Fibroblast of upper back skin (primary cell): Measurements from ENCODE around the gene LSP1.
A peak's percentile ranks its signal among the peaks of the same experiment; 100 is the strongest.

ENCODE experiments used
- DNase-seq: peaks from one replicate; pipeline ENCODE4 v3.0.0-alpha.2; 2013

Gene LSP1

DNA sequence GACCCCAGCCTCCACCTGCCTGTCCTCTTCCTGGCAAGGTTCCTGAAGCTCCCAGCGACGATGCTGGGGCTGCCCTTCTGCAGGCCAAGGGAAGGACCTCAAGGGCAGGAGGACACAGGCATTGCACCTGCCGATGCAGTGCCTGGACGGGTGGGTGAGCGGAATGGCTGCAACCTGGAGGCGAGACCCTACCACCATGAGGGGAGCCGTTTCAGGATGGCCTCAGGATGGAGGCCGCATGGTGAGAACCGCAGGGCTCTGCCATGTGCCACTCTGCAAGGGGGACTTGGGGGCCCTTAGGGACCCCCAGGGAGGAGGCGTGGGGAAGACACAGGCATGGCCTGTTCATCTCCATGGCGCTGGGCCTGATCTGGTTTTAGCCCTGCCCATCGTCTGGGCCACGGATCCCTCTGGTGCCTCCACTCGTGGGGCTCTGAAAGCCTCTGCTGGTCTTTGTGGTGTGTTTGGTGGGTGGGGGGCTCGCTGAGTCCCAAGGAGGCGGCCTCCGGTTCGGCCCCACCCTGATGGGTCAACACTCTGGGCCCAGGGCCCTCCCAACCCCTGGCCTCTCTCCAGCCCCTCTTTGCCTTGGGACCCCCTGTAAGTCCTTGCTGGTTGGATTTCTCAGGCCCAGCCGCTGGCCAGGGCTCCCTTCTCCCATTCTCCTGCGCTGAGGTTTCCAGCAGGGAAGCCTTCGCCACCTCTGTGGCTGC, 1.3 kb upstream of the LSP1 start:
- no peak for DNase-seq

DNA sequence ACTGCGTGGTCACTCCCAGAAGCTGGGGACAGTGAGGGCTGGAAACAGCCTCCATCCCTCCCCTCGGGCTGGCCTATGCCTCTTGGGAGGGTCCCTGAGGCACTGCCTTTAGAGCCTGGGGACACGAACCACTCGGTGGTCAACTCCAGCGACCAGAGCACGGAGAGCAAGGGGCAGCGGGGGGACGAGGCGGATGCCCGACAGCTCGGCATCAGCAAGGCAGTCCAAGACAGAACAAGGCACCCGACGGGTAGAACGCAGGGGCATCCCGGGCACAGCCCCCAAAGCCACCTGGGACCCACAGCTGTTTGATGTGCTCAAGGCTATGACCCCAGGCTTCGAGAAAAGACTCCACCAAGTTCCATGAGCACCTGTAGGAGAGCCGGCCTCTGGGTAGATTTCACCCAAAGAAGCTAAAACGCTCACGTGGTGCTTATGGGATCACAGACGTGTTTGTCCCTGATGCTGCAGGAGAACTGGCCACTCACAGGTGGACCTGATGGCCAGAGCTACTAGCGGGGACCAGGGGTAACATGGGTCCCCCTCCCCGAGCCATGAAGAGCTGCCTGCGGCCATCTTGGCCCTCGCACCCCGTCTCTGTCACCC, 510 bp upstream of the LSP1 start:
- no peak for DNase-seq

DNA sequence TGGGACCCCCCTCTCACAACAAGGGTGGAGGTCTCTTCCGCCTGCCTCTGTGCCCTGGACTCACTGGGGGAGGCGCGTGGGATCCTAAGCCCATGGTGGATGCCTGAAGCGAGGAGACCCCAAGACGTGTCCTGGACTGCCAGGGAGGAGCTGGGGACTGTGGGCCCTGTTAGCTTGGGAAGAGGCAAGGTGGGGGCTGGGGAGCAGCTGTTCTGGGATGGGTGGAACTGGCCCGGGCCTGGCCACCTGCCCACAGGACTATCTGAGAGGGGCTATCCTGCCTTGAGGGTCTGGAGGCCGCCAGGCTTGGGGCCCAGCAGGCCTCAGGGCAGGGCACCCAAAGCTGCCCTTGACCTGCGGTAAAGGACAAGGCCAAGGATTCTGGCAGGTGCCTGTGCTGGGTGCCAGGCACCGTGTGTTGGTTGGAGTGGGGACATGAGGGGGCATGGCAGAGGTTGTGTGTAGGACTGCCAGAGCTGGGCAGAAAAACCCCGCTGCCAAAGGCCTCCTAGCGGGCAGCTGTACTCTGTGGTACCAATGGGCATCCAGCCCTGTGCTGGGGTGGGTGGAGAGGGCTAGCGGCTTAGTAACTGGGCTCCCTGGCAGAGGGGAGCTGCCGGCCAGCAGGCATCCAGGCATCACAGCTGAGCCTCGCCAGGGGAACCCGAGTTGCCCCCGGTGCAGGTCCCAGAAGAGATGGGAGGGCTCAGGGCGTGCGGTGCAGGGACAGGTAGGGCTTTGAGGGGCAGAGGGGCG, 670 bp downstream of the LSP1 start:
- DNase-seq: no peak

DNA sequence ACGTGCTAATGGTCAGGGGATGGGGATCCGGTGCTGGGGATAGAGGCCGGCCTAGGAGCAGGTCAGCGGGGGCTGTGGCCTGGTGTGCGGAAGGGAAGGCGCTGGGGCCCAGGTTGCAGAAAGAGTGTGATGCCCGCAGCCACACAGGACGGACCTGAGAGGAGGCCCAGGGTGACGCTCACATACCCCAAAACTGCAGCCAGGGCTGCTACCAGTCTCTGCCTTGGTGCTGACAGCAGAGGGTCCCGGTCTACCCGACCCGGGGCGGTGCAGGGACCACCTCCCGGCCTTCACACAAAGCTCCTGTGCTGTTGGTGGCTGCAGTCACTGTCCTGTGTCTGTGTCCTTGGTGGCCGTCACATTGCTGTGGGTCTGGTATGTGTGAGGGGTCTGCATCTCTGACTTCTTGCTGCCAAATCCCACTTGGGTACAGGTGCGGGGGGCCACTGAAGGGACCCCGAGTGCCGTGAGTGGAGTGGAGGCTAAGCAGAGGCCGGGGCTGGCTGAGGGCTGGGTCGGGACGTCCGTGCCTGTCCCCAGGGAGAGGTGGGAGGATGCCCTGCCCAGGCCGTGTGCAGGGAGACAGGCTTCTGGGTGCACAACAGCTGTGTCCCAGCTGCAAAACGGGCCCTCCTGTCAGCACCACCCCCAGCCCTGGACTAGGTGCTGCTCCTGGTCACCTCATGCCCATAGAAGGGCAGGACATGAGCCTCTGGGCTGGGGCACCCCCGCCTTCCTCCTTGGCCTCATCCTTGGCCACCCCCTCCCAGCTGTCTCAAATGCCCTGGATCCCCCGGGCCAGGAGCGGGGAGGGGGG, 1.5 kb downstream of the LSP1 start:
- no peak for DNase-seq

DNA sequence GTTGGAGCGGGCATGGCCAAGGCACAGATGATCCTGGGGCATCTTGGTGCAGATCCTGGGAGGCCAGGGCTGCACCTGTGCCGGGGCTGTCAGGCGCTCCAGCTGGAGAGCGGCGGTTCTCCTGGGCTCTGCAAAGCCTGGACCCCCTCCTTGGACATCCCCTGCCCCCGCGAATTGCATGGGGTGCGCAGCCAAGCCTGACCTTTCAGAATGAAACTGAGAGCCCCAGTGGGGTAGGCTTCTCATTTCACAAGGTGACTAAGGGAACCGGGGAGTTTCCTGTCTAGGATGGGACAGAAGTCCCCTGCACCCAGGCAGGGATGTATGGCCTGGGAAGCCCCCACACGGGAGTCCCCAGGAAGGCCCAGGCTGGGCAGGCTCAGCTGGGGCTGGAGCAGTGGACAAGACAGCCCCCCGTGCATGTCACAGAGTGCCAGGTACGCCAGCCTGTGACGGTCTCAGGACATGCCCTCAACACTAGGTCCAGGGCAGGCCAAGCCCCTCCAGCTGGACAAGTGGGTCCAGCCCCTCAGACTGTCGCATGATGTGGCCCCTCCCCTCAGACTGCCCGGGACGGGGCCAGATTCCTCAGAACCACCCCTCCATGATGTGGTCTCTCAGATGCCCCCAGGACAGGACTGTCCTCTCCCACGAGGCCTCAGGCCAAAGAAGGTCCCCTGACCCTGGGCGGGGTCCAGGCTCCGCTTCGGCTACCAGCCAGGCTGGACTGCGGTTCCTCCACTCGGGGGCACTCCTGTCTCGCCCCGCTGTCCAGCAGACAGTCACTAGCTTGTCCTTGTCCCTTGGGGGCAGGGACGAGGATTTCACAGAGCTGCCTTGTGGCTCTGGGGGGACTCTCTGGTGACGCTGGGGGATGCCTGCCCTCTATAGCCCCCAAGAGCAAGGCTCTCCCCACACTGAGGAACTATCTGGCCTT, 2.3 kb downstream of the LSP1 start:
- DNase-seq: no peak

DNA sequence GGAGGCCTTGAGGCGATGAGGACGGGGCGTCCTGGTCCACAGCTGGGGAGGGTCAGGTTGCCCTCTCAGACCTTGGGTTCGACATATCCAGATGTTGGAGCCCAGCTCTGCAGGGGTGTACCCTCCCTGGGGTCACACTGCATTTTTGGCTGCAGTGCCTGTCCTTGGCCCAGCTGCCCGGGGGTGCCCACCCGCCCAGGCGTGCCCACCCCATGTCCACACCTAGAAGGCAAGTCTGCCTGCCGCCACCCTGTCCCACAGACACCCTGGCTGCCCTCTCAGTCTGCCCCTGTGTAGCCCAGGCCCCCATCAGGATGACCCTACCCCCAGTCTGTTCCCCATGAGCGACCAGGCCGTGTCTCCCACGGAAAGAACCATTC, 3.0 kb downstream of the LSP1 start:
- no peak for DNase-seq

DNA sequence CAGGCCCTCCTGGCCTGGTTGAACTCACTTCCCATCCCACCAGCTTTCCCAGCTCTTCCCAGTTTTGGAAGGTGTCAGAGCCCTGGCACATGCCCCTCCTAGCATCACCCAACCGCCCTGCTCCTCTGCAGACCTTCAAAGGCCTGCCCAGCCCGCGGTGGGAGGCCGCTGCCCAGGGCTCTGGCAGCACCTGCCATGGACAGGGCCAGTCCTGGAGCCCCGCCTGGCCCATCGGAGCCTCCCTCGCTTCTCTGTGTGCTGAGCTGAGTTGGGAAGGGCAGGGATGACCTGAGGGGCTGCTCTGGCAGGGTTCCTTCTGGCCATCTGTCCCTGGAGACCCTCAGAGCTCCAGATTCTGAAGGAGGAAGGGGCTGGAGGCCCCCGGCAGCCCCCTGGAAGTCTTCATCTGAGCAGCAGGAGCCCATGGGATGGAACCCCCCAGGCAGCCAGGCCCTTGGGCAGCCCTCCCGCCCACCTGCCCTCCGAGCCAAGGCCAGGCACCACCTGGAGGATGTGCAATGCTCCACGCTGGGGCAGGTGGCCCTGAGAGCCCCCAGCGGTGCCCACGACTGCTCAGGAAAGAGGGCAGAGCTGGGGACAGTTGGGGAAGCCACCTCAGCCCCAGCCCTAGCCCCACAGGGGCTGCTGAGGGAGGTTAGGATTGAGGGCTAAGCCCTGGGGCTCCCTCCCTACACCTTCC, 3.6 kb downstream of the LSP1 start:
- no peak for DNase-seq

DNA sequence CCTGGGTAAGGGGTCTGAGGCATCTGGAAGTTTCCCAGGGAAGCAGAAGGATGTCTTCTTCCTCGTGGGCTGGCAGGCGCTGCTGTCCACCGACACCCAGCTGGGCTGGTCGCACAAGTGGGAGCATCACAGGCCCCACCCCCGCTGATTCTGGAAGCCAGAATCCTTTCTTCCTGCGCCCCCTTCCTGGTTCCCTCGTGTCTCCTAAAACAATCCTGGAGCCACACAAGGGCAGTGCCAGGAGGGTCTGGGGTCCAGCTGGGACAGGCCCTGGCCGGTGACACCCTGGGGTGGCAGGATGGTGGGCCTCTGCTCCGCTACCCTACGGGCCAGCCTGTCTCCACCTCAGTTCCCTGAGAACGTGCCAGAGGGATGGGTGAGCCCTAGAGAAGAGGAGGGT, 4.2 kb downstream of the LSP1 start:
- no peak for DNase-seq

DNA sequence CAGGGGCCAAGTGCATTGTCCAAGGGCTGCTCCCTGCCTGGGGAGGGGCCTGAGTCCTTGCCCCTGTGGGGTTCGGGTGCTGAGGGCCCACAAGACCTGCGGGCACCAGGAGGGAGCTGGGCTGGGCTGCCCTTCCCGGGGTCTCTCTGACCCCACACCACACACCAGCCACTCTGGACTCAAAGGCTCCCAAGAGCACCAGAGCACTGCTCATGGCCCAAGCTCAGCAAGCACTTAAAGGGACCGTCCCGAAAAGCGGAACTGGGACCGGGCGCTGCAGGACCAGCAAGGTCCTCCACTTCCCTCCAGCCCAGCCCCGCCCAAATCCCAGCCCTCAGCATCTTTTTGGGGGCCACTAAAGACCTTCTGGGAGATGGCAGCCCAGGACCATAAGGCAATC, 5.3 kb downstream of the LSP1 start:
- DNase-seq: no peak

DNA sequence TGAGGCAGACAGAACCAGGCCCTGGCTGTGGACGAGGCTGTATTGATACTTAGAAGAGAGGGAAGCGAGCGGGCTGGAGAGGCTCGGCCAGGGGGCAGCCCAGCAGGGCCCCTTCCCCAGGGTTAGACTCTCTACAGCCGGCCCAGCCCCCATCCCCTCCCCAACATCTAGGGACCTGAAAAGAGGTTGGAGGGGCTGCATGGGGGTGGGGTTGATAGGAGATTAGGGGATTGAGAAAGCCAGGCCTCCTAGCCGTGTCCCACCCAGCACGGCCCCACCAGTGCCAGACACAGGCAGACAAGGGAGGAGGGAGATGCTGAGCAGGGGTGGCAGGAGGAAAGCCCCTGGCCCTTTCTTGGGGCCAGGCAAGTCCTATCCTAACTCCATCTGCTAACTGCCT, 5.7 kb downstream of the LSP1 start:
- no peak for DNase-seq

DNA sequence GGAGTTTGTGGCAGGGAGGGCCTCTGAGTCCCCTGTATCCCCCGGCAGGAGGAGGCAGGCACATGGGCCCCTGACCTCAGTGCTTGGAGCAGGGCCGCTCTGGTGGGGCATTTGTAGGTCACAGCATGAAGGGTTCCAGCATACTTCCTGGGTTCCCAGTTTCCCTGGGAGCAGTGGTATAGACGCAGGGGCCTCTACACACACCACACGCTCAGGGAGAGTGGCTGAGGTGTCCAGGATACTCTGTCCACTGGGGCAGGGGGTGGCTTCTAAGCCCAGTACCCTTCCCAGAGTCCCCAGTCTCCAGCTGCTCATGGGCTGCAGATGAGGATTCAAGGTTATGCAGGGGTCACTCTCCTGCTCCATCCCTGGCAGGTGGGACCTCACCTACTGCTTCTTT, 6.1 kb downstream of the LSP1 start:
- DNase-seq: no peak

DNA sequence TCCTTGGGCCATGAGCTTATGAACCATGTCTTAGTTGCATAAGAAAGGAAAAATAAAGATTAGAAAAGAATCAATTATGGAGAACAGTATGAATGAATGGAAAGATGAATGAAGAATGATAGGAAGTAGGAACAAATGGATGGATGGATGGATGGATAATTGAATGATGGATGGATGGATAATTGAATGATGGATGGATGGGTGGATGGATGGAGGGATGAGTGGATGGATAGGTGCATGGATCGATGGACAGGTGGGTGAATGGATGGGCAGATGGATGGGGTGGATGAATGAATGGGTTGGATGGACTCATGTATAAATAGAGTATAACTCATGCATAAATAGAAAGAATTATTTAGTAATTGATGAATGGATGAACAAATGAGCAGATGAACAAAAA, 7.2 kb downstream of the LSP1 start:
- no peak for DNase-seq

DNA sequence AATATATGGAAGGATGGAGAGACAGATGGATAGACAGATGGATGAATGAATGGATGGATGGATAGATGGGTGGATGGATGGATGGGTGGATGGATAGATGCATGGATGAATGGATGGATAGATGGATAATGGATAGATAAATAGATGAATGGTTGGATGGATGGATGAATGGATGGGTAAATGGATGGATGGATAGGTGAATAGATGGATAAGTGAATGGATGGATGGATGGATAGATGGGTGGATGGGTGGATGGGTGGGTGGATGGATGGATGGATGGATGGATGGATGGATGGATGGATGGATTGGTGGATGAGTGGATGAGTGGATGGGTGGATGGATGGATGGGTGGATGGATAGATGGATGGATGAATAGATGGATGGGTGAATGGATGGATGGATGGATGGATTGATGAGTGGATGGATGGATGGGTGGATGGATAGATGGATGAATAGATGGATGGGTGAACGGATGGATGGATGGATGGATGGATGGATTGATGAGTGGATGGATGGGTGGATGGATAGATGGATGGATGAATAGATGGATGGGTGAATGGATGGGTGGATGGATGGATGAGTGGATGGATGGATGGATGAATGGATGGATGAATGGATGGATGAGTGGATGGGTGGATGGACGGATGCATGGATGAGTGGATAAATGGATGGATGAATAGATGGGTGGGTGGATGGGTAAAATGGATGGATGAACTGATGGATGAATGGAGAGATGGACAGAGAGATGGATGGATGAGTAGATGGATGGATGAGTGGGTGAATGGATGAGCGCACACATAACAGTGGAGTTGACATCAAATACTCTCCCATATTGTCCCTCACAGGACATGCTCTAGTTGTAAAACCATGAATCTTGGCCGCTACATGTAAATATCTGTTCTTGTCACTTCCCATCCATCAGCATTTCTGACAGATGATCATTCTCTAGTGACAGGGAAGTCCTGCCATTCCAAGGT, 8.8 kb downstream of the LSP1 start:
- DNase-seq: no peak

DNA sequence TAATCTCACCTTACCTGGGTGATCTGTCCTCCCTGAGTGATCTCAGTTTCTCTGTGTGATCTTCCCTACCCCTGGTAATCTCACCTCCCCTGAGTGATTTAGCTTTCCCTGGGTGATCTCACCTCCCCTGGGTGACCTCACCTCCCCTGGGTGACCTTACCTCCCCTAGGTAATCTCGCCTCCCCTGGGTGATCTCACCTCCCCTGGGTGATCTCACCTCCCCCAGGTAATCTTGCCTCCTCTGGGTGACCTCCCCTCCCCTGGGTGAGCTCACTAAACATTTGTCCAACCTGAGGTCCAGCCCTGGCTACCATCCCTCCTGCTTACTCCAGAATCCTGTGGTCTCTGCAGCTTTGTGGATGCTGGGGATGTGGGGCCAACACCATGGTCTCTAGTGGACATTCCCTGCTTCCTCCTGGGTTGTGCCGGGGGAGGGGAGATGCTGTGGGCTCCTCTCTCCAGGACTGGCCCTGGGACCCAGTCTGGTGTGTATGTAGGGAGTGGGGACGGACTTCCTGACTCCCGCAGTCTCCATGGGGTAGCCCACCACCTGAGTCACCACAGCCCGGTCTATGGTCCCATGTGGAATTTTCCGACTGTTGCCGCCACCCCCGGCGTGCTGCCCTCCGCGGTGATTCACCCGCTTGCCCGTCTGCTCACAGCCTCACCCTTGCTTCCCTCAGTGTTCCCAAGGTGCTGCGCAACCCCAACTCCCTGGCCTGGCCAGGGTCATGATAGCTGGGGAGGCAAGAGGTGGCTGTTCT, 9.9 kb downstream of the LSP1 start:
- peak; percentile 13 for DNase-seq

DNA sequence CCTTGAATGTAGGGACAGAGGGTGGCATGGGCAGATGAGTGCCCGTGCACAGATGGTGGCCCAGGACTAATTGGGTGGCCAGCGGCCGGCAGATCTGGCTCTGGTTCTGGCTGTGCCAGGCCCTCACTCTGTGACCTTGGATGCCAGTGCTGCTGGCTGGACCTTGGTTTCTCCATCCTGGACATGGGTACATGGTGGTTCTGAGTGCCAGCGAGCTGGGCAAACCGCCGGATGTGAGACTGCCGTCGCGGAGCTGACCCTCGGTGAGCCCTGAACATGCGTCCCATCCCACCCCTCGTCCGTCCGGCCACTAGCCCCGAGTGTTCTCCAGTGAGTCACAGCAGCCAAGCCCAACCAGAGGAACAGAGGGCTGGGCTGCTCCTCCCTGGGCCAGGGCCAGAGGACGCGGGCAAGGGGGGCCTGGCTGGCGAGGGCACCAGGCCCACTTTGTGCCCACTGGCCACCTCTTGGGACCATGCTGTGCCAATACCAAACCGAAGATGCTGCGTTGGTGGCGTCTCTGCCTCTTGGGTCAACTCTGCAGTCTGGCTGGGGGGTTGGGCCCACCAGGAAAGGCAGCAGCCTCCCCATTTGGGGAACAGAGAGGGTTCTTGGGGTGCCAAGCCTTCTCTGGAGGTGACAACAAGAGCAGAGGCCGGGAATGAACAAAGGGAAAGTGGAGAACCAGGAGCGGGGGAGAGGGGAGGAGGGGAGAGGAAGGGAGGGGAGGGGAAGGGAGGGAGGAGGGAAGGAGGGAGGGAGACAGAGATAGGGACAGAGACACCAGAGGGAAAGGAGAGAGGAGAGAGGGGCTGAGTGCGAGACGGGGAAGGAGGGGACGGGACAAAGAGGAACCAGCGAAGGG, 10.7 kb downstream of the LSP1 start:
- DNase-seq: peak; percentile 89

DNA sequence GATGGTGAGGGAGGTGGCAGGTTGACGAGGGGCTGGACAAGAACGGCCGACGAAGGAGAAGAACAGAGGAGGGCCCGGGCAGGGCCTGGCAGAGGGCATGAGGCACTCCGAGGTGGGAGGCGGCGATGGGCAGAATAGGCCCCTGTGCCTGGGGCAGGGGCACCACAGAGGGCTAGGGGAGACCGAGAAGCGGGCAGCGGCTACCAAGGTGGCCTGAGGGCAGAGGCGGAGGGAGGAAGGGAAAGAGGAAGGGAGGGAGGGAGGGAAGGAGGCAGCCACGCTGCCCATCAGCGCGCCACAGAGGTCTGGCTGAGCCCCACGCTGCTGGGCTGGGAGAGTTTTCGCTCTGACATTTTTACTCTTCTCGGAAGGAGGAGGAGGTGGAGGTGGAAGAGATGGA, 11.3 kb downstream of the LSP1 start:
- no peak for DNase-seq

DNA sequence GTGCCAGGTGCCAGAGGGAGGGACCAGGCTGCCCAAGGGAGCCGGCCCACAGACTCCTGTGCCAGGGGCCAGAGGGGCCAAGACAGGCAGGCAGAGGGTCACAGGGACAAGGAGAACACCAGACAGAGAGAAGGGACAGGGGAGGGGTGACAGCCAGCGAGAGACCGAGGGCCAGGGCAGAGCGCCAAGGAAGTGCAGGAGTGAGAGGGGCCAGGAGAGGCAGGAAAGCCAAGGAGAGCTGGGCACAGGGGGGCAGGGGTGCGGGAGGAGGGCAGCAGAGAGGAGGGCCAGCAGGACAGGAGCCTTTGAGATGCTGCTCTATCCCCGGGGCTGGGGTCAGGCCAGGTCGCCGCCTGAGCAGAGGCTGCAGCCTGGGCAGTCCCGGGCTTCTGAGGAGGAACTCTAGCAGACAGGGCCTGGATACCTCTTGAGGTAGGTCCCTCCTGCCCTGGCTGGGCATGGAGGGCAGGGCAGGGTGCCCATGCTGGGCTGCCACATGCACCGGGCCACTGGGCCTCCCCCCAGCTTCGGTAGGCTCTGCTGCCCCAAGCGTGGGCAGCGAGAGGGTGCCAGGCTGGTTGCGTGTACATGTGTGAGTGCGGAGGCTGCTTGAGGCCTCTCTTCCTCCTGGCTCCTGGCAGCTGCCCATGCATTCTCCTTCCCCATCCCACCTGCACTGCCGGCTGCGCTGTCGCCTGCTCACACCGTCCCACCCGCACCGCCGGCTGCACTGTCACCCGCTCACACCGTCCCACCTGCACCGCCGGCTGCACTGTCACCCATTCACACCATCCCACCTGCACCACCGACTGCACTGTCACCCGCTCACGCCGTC, 12.2 kb downstream of the LSP1 start:
- no peak for DNase-seq

DNA sequence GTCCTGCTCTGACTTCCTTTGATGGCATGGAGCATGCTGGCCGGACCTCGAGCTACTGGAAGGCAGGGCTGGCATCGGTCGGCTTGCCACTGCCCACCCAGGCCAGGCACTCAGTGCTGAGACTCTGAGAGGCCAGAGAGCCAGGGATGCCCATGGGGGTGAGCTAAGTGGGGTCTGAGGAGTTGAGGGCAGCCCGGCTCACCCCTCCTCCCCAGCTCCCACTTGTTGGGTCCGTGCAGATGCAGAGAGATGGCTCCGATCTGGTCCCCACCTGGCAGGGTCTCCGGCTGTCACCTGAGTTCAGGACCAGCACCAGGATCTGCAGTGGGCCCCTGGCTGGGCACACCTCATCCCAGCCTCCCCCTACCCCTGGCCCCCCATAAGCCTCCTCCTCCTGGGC, 13.3 kb downstream of the LSP1 start:
- DNase-seq: no peak
